ENCODE measurements around the gene PAPPA2.

PAPPA2 gene

DNA sequence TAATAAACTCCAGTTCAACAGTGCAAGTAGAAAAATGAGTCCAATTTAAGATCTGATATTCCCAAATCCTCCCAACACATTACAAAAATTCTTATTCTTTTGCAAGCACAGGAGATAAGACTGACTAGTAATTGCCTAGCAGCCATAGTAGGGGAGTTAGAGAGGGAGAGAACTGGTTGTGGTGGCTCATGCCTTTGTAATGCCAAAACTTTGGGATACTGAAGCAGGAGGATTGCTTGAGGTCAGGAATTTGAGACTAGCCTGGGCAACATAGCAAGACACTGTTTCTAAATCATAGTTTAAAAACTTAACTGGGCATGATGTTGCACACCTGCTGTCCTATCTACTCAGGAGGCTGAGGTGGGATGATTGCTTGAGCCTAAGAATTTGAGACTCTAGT is 26.7 kb upstream of the PAPPA2 start:
- peaks cover 7 to 17% of the 10 kb centered on the region in 2 experiments for H3K4me1 ChIP-seq (ENCODE audit: control insufficient read depth in 1 of 2, insufficient read depth in 2 of 2, low read length in 2 of 2)
- H3K27me3 ChIP-seq (ENCODE audit: insufficient read depth, low read length) = no peaks in the 10 kb centered on the region
- H2AK5ac ChIP-seq (ENCODE audit: low read length) = peak overlapping the region; percentile 76
- H3K14ac ChIP-seq (ENCODE audit: low read length) = peak overlapping the region; percentile 54
- H3K4ac ChIP-seq (ENCODE audit: low read depth, low read length) = no peak overlapping the region
- no peak overlapping the region for H3K18ac ChIP-seq (ENCODE audit: low read length)
- H3K79me1 ChIP-seq (ENCODE audit: low read length) = peaks cover 15% of the 10 kb centered on the region
- H2BK12ac ChIP-seq (ENCODE audit: low read length) = peak overlapping the region; percentile 77
- H2AFZ ChIP-seq (ENCODE audit: insufficient read depth, low read length, poor library complexity) = no peak overlapping the region
- H2BK5ac ChIP-seq (ENCODE audit: low read depth, low read length, poor library complexity) = peak overlapping the region; percentile 64
- H3K9ac ChIP-seq (ENCODE audit: low read length) = no peak overlapping the region
- H3K79me2 ChIP-seq (ENCODE audit: control insufficient read depth, insufficient read depth, low read length, poor library complexity) = no peaks in the 10 kb centered on the region
- no peak overlapping the region for H3K27ac ChIP-seq (ENCODE audit: low read depth, low read length)
- H2BK120ac ChIP-seq (ENCODE audit: insufficient read depth, low read length, poor library complexity) = peak overlapping the region; percentile 73
- no peaks in the 10 kb centered on the region for H3K9me3 ChIP-seq (ENCODE audit: insufficient read depth, low read depth, low read length)
- H4K12ac ChIP-seq (ENCODE audit: low read depth, low read length) = no peak overlapping the region
- peak; percentile 83 to 93 for DNase-seq
- peak overlapping the region; percentile 53 for H4K91ac ChIP-seq (ENCODE audit: low read depth, low read length)
- H3K36me3 ChIP-seq (ENCODE audit: control insufficient read depth in 1 of 2, insufficient read depth in 2 of 2, low read length in 2 of 2) = no peaks in the 10 kb centered on the region
- no peak overlapping the region for H3K4me3 ChIP-seq (ENCODE audit: low read depth, low read length)
- H3K4me2 ChIP-seq (ENCODE audit: low read length) = no peak overlapping the region
- no peak overlapping the region for H4K8ac ChIP-seq (ENCODE audit: low read depth, low read length)
- no peak overlapping the region for H3K23ac ChIP-seq (ENCODE audit: low read length)

DNA sequence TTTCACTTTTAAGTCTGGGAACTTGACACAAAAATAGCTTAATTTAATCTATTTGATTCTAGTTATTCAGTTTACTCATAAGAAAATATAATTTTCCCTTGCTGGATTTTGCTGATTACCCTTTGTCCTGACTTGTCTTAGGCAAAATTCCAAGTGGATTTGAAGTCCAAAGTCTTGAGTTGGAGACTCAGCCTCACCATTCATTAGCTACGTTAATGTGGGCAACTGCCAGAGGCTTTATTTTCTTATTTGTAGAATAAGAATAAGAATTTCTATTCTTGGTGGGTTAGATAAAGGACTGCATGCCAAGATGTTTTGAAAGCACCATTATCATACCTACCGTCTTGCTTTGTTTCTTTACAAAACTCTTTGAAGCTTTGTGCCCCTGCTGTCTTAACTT is 22.8 kb upstream of the PAPPA2 start:
- no peaks in the 10 kb centered on the region for H3K36me3 ChIP-seq (ENCODE audit: control insufficient read depth in 1 of 2, insufficient read depth in 2 of 2, low read length in 2 of 2)
- no peak overlapping the region for H3K27ac ChIP-seq (ENCODE audit: low read depth, low read length)
- peak; percentile 83 to 97 for DNase-seq
- H4K12ac ChIP-seq (ENCODE audit: low read depth, low read length) = no peak overlapping the region
- no peak overlapping the region for H4K91ac ChIP-seq (ENCODE audit: low read depth, low read length)
- no peak overlapping the region for H2BK12ac ChIP-seq (ENCODE audit: low read length)
- H3K79me1 ChIP-seq (ENCODE audit: low read length) = peaks cover 19% of the 10 kb centered on the region
- no peak overlapping the region for H3K4ac ChIP-seq (ENCODE audit: low read depth, low read length)
- no peak overlapping the region for H3K9ac ChIP-seq (ENCODE audit: low read length)
- no CpG with 5 or more reads among the region's 2 CpGs for WGBS (ENCODE audit: extremely low coverage, insufficient coverage, insufficient read length)
- H2AFZ ChIP-seq (ENCODE audit: insufficient read depth, low read length, poor library complexity) = no peak overlapping the region
- H2AK5ac ChIP-seq (ENCODE audit: low read length) = no peak overlapping the region
- no peaks in the 10 kb centered on the region for H3K27me3 ChIP-seq (ENCODE audit: insufficient read depth, low read length)
- H3K23ac ChIP-seq (ENCODE audit: low read length) = no peak overlapping the region
- no peak overlapping the region for H3K18ac ChIP-seq (ENCODE audit: low read length)
- no peak overlapping the region for H3K4me3 ChIP-seq (ENCODE audit: low read depth, low read length)
- no peak overlapping the region for H3K4me2 ChIP-seq (ENCODE audit: low read length)
- no peak overlapping the region for H3K14ac ChIP-seq (ENCODE audit: low read length)
- H3K4me1 ChIP-seq (ENCODE audit: control insufficient read depth in 1 of 2, insufficient read depth in 2 of 2, low read length in 2 of 2) = peaks cover 5 to 13% of the 10 kb centered on the region in 2 experiments
- no peaks in the 10 kb centered on the region for H3K9me3 ChIP-seq (ENCODE audit: insufficient read depth, low read depth, low read length)
- H2BK5ac ChIP-seq (ENCODE audit: low read depth, low read length, poor library complexity) = no peak overlapping the region
- H3K79me2 ChIP-seq (ENCODE audit: control insufficient read depth, insufficient read depth, low read length, poor library complexity) = no peaks in the 10 kb centered on the region
- no peak overlapping the region for H4K8ac ChIP-seq (ENCODE audit: low read depth, low read length)
- no peak overlapping the region for H2BK120ac ChIP-seq (ENCODE audit: insufficient read depth, low read length, poor library complexity)

DNA sequence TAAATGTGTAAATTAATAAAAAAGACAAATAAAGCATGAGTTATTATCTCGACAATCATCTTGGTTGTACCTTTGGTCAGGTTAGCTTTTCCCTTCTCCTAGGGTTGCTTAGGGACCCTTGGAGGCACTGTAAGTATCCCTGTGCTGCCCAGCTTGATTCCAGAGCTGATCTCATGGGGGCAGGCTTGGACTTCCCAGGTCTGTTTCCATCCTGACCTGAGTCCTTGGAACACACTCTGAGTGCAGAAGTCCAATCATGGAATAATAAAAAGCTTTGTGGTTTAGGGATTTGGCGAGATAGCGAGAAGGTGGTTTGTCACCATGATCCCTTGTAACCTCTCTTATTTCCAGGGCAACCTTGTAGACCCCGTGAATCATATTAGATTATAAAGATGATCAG is 18.7 kb upstream of the PAPPA2 start:
- no peak overlapping the region for H2AFZ ChIP-seq (ENCODE audit: insufficient read depth, low read length, poor library complexity)
- peaks cover 2 to 5% of the 10 kb centered on the region in 2 experiments for H3K4me1 ChIP-seq (ENCODE audit: control insufficient read depth in 1 of 2, insufficient read depth in 2 of 2, low read length in 2 of 2)
- H4K91ac ChIP-seq (ENCODE audit: low read depth, low read length) = peak overlapping the region; percentile 65
- H2BK5ac ChIP-seq (ENCODE audit: low read depth, low read length, poor library complexity) = peak overlapping the region; percentile 81
- H3K9me3 ChIP-seq (ENCODE audit: insufficient read depth, low read depth, low read length) = no peaks in the 10 kb centered on the region
- peak overlapping the region; percentile 17 for H4K8ac ChIP-seq (ENCODE audit: low read depth, low read length)
- peak in 1 of 2 donors; percentile 57 for DNase-seq
- H3K79me1 ChIP-seq (ENCODE audit: low read length) = peaks cover 25% of the 10 kb centered on the region
- no peaks in the 10 kb centered on the region for H3K27me3 ChIP-seq (ENCODE audit: insufficient read depth, low read length)
- peak overlapping the region; percentile 78 for H3K27ac ChIP-seq (ENCODE audit: low read depth, low read length)
- H2BK120ac ChIP-seq (ENCODE audit: insufficient read depth, low read length, poor library complexity) = no peak overlapping the region
- no peak overlapping the region for H4K12ac ChIP-seq (ENCODE audit: low read depth, low read length)
- H3K36me3 ChIP-seq (ENCODE audit: control insufficient read depth in 1 of 2, insufficient read depth in 2 of 2, low read length in 2 of 2) = no peaks in the 10 kb centered on the region
- H3K4me2 ChIP-seq (ENCODE audit: low read length) = peak overlapping the region; percentile 33
- peak overlapping the region; percentile 56 for H2BK12ac ChIP-seq (ENCODE audit: low read length)
- no peak overlapping the region for H3K9ac ChIP-seq (ENCODE audit: low read length)
- no peak overlapping the region for H2AK5ac ChIP-seq (ENCODE audit: low read length)
- no peak overlapping the region for H3K23ac ChIP-seq (ENCODE audit: low read length)
- H3K18ac ChIP-seq (ENCODE audit: low read length) = no peak overlapping the region
- H3K14ac ChIP-seq (ENCODE audit: low read length) = no peak overlapping the region
- H3K79me2 ChIP-seq (ENCODE audit: control insufficient read depth, insufficient read depth, low read length, poor library complexity) = peaks cover 2% of the 10 kb centered on the region
- no peak overlapping the region for H3K4ac ChIP-seq (ENCODE audit: low read depth, low read length)
- WGBS (ENCODE audit: extremely low coverage, insufficient coverage, insufficient read length) = no CpG with 5 or more reads among the region's 4 CpGs
- H3K4me3 ChIP-seq (ENCODE audit: low read depth, low read length) = no peak overlapping the region

- no CpG with 5 or more reads among the region's 2 CpGs for WGBS (ENCODE audit: extremely low coverage, insufficient coverage, insufficient read length)
- H2AK5ac ChIP-seq (ENCODE audit: low read length) = no peak overlapping the region
- H3K27ac ChIP-seq (ENCODE audit: low read depth, low read length) = peak overlapping the region; percentile 43
- no peaks in the 10 kb centered on the region for H3K9me3 ChIP-seq (ENCODE audit: insufficient read depth, low read depth, low read length)
- peaks cover 2% of the 10 kb centered on the region for H3K79me2 ChIP-seq (ENCODE audit: control insufficient read depth, insufficient read depth, low read length, poor library complexity)
- H3K27me3 ChIP-seq (ENCODE audit: insufficient read depth, low read length) = no peaks in the 10 kb centered on the region
- H2BK5ac ChIP-seq (ENCODE audit: low read depth, low read length, poor library complexity) = no peak overlapping the region
- H2BK120ac ChIP-seq (ENCODE audit: insufficient read depth, low read length, poor library complexity) = no peak overlapping the region
- H3K18ac ChIP-seq (ENCODE audit: low read length) = no peak overlapping the region
- DNase-seq = peak in 1 of 2 donors; percentile 74
- H3K9ac ChIP-seq (ENCODE audit: low read length) = no peak overlapping the region
- H2AFZ ChIP-seq (ENCODE audit: insufficient read depth, low read length, poor library complexity) = no peak overlapping the region
- H3K4me3 ChIP-seq (ENCODE audit: low read depth, low read length) = no peak overlapping the region
- no peak overlapping the region for H3K14ac ChIP-seq (ENCODE audit: low read length)
- peaks cover 2 to 5% of the 10 kb centered on the region in 2 experiments for H3K4me1 ChIP-seq (ENCODE audit: control insufficient read depth in 1 of 2, insufficient read depth in 2 of 2, low read length in 2 of 2)
- H4K91ac ChIP-seq (ENCODE audit: low read depth, low read length) = no peak overlapping the region
- no peak overlapping the region for H3K23ac ChIP-seq (ENCODE audit: low read length)
- H3K79me1 ChIP-seq (ENCODE audit: low read length) = peaks cover 25% of the 10 kb centered on the region
- no peak overlapping the region for H4K12ac ChIP-seq (ENCODE audit: low read depth, low read length)
- H2BK12ac ChIP-seq (ENCODE audit: low read length) = no peak overlapping the region
- H3K4ac ChIP-seq (ENCODE audit: low read depth, low read length) = no peak overlapping the region
- no peak overlapping the region for H3K4me2 ChIP-seq (ENCODE audit: low read length)
- no peaks in the 10 kb centered on the region for H3K36me3 ChIP-seq (ENCODE audit: control insufficient read depth in 1 of 2, insufficient read depth in 2 of 2, low read length in 2 of 2)
- H4K8ac ChIP-seq (ENCODE audit: low read depth, low read length) = no peak overlapping the region
These were observed 17.6 kb upstream of the PAPPA2 start for GRCh38 chr1:176445402-176445801.

Measured in trophoblast cell (in vitro differentiated cells and primary cell).